Activated CD4-positive, CD25-positive, alpha-beta regulatory T cell treated with anti-CD3 and anti-CD28 coated beads, Interleukin-2, amount 50 U/mL, for 24 hours (primary cell): ENCODE measurements around the gene FKTN.

Experiments used
- ATAC-seq, 2 donors: fragments of 150-1000 bp; cut with Tn5 transposase; one replicate each; pipeline ENCODE4 v1.10.0; 2021; ENCODE audit warnings: mild to moderate bottlenecking in 1 of 2, moderate library complexity in 1 of 2

The FKTN gene

GRCh38 chr9:105679257-105680022, 121.5 kb downstream of the FKTN start:
- ATAC-seq, result no peak

- no peak for ATAC-seq
Observed at GRCh38 chr9:105681313-105681712, 123.4 kb downstream of the FKTN start.

- ATAC-seq, result no peak
Observed at GRCh38 chr9:105681724-105682123, 123.8 kb downstream of the FKTN start.

GRCh38 chr9:105683688-105684275, 125.9 kb downstream of the FKTN start:
- no peak for ATAC-seq

GRCh38 chr9:105686936-105687335, 129.0 kb downstream of the FKTN start:
- no peak for ATAC-seq
